ENCODE results near the gene KLRC4.

- TF ChIP-seq GATA3 (IDR thresholded peaks at IDR 0.05; ENCODE audit: low read depth, low read length) (no peak), GATA2 (IDR thresholded peaks at IDR 0.05; ENCODE audit: low read depth, low read length) (no peak)
Observed at GRCh38 chr12:10374624-10375018, 34.9 kb downstream of the KLRC4 start.
